ENCODE measurements around the gene TMPRSS7.
A peak's percentile ranks its signal among the peaks of the same experiment; 100 is the strongest.

Gene TMPRSS7

DNA sequence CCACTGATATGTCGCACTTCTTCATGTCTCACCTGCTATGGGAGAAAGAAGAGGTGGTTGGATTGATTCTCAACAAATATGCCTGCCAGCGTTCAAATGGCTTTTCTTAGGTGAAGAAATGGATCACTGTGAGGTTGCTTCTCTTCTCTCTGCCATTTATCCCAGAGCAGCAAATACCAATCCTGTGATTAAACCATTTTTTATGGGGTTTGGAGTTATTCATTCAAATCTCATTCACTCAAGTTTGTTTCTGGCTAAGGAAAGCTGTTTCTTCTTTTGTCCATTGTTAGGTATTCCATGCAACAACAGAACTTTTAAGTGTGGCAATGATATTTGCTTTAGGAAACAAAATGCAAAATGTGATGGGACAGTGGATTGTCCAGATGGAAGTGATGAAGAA, 39.5 kb downstream of the TMPRSS7 start:
- DNase-seq: no peak

DNA sequence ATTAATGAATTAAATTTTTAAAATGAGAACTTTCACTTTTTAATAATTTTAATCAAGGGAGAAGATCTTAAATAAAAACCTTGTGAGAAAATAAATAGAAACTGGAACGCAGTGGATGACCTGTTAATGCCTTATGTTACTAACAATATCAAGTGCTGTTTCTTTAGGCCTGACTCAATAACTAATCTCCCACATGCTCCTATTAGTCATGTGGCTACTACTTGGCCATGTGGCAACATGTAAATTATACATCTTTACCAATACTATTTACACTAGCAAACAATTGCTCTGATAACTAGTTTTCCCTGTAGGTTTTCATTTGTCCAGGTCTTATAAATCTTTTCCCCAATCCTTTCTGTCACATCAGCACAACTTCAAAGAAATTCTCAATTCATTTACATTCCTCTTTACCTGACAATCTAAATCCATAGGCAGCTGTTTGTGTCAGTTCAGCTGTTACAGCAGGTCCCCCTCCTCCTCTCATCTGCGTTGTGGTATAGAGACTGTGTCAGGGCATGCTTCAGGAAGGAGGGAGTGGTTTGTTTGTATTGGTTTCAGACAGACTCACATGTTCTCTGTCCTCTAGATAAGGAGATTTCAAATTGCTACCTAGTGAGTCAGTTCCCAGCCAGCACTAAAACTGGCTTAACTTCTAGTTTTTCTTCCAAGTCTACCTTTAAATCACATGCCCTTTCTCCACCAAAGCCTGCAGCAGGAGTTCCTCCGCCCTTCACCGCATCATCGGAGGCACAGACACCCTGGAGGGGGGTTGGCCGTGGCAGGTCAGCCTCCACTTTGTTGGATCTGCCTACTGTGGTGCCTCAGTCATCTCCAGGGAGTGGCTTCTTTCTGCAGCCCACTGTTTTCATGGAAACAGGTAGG, 40.3 kb downstream of the TMPRSS7 start:
- peak; percentile 63 for DNase-seq

DNA sequence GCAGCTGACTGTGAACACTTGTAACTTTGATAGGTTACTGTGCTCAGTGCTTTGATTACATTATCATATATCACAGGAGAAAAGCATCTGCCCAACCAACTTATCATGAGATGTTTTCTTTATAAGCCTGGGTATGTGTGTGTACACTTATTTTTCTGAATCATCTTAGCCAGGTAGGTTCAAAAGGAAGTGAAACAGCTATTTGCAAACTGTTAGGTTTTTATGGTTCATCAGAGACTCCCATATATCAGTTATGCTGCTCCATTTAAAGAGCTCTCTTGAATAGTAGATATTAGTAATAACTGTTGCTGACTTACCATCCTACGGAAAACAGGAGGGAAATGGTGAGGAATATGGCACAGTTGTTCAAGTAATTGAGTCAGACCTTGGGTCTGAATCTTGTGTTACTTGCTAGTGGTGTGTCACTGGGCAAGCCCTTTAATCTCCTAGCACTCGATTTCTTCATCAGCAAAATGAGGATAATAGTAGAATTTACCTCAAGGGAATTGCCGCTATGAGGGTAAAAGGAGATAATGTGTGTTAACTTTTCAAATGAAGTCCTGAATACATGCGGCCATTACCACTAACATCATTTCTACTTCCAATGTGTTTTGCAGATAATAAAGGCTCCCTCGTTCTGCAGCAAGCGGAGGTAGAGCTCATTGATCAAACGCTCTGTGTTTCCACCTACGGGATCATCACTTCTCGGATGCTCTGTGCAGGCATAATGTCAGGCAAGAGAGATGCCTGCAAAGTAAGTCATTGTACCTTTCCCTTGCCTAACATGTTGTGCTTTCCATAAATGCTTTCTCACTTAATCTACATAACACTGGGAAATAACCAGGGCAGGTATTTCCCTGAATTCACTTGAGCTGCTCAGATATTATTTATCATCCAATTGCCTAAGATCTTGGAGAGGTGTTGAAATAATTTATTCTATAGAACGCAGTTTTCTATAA, 43.9 kb downstream of the TMPRSS7 start:
- no peak for DNase-seq

DNA sequence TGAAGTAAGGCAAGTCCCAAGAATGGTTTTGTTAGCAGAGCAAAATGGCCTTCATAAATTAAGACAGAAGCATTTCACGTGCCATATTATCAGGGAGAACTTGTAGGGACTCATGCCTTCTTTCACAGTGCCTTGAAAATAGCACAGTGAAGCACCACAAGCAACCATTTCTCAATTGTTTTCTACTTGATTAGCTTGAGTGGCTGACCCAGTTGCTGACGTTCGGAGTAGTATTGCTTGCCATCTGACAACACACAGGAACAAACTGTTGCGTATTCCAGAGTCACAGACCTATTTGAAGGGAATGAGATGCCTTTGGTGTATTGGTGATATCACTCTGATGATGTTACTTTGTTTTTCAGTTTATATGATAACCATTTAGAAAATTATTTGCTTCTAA, 48.7 kb downstream of the TMPRSS7 start:
- no peak for DNase-seq

- no peak for DNase-seq
Measured at GRCh38 chr3:112084980-112085705, 50.6 kb downstream of the TMPRSS7 start.

GRCh38 chr3:112085735-112086075, 51.2 kb downstream of the TMPRSS7 start:
- DNase-seq: no peak

DNA sequence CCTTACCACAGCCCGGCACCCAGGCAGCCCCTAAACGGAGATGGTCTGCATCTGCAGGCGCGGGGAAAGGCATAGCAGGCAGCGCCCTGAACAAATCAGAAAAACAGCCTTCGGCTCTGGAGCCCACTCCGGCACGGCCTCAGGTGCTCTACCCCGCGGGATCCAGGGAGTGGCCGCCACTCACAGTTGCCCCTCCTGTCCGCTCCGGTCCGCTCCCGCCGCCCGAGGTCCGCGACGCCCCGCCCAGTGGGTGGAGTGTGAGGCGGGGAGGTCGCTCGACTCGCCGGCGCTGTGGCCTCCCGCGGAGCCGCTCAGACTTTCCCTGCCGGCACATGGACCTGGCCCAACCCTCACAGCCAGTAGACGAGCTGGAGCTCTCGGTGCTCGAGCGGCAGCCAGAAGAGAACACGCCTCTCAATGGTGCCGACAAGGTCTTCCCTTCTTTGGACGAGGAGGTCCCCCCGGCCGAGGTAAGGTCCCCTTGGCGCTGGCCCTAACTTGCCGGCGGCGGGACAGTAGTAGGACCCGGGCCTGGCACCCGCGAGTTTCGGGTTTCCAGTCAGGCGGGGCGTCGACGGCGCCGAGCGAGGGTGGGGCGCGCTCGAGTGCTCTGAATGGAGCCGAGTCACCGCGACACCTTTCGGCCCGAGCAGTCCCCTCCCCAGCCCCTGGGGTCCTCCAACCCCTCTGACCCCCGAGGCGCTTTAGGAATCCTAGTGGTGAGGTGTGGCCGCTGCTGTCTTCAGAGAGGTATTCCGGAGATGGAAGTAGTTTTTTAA, 51.7 kb downstream of the TMPRSS7 start, which contains the start of gene C3orf52:
C3orf52 (plus strand) TSS at position 314 of the 779 bp plus-strand sequence; CDS start at position 333, 19 bp downstream.
- peak; percentile 85 for DNase-seq

DNA sequence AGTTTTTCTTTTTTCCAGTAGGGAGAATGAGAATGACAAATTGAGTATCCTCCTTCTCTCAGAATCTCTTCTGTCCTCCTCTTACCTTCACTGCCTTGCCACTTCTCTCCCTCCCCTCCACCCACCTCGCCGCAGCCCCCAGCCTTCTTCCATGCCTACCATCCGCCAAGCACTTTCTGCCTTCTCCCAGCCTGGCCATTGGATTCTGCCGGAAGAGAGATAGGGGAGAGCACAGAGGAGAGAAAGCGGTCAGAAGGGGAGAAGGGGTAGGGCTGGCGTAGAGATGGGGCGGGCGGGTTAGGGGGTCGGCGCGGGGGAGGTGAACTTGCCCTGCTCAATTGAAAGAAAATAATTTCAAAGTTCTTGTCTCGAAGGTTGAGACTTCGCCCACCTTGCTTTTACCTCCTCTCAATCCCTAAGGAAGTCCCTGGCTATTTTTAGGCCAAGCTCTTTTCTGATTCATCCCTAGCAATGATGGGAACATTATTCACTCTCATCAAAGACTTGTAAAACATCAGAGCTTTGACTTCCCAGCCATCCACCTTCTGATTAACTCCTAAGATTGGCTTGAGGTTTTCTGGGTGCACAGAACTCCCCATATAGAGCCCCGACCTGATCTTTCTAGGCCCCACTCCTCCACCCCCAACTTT, 52.5 kb downstream of the TMPRSS7 start:
- DNase-seq: no peak

GRCh38 chr3:112087746-112088145, 53.2 kb downstream of the TMPRSS7 start:
- no peak for DNase-seq

DNA sequence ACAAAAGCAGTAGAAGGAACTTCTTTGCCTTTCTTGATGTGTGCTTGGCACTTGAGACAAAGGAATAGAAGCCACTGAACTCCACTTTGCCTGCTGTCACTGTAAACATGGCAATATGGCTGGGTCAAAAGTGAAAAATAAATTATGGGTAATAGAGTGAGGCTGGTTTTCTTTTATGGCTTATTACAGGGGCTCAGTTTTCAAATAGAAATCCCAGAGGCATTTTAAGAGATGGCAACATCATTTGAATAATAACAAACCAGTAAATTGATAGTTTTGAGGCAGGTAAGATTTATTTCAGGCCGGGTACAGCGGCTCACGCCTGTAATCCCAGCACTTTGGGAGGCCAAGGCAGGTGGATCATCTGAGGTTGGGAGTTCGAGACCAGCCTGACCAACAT, 54.4 kb downstream of the TMPRSS7 start:
- no peak for DNase-seq

DNA sequence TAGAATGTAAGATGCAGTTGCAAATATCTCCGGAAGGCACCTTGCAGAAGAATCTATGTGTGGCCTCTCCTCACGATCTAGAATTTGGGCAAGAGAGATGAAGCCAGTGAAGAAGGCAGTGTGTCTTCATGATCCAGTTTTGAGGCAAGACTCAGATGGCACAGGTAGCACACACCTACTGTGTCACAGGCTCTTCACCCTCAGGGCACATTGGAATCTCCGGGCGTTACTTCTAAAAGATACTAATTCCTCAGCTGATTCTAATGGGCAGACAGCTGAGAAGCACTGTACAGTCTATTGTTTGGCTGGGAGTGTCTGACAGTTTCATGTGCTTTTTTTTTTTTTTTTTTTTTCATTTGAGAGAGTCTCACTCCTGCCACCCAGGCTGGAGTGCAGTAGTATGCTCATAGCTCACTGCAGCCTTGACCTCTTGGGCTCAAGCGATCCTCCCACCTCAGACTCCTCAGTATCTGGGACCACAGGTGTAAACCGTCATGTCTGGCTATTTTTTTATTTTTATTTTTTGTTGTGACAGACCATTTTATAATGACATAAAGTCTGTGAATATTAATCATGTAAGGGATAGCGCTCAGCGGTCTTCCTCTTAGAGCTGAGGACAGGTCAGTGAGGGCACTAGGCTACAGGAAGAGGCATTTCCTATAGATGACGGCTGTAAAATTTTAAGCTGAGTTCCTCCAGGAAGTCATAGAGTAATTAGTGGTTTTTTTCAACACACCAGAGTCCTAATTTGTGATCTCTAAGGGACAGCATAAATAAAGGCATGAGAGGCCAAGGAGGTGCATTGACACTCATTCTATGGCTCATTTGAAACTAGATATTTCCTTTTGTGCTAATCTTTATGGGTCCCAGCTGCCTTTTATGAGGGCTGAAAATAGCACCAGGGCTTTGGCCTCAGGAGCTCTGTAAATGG, 55.7 kb downstream of the TMPRSS7 start:
- DNase-seq: no peak

DNA sequence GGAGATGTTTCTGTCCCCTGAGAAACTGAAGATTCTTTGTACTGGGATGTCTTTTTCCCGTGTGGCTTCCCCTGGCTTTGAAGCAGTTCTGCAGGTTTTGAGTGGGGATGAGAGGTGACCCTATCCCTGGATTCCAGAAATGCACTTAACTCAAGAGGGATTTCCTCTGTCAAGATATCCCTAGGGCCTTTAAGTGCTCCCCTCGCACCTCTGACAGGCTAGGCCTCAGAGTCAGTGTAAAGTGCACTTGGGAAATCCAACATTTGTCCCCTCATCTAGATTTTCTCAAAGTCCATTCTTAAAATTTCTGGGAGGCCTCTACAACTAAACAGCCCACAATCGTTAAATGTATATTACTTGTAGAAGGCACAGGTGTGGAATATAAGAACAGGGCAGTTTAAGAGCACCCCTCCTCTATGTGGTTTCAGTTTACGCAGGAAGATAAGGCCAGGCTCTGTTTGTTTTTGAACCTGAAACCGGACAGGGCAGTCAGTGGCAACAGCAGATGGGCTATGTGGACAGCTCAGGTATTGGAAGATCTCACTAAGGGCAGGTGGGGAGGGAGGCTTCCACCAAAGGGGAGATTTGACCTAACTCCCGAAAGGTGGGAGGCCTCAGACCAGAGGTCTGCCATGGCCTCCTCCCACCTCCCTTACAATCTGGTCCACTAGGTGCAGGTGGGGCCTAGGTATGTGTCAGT, 56.5 kb downstream of the TMPRSS7 start:
- DNase-seq: no peak

DNA sequence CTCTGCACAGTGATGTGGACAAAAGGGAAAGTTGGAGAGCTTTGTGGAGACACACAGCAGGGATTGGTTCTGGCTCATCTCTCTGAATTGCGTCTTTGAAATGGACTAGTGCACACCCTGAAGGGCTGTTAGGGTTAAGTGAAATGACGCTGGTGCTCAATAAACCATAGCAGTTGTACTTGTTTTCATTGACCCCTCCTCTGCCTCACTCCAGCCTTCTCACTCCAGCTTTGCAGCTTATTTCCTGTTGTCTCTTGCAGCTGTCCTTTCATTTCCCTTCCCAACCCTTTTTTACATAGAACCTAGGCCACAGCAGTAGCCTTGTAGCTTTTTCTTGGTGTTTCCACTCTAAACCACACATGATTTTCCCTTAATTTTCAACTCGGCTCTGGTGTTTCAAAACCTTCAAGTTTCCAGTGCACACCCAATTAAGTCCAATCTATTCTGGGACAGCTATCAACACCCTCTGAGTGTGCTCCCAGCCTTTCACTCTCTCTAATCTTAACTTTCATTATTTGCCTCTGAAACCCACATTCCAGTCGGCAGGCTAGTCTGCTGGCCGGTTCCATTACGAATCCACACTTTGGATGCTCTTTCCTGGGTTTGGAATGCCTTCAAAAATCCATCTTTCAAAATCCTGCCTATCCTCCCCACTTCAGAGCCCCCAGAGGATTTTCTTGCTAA, 58.1 kb downstream of the TMPRSS7 start:
- DNase-seq: no peak

DNA sequence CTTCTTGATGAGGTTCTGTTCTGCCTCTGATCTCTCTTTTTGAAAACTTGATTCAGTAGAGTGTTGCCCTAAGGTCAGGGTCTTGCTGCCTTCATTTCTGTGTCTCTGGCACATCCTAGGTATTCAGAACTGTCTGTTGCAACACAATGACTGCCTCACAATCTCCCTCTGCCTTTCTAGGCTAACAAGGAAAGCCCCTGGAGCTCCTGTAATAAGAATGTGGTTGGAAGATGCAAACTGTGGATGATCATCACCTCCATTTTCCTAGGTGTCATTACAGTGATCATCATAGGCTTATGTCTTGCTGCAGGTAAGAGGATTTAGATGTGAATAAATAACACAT, 58.6 kb downstream of the TMPRSS7 start:
- no peak for DNase-seq

- DNase-seq: no peak
Measured at GRCh38 chr3:112095731-112096130, 61.2 kb downstream of the TMPRSS7 start.

- DNase-seq: no peak
Measured at GRCh38 chr3:112096176-112096575, 61.6 kb downstream of the TMPRSS7 start.

DNA sequence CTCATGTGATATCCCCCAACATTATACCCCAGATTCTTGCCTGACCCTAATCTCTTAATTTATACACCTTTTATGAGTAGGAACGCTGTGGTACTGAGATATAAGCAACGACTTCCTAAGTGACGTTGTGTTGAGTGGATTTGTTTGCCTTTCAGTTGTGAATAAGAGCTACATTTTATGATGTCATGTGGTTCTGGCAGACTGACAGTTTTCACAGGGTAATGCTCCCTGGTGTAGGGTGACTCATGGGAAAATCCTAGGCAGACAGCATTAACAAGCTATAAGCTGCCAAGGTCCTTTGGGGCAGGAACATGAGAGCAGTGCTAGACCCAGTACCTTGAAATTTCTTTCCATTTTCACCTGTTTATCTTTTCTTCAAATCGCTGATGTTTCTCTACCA, 62.8 kb downstream of the TMPRSS7 start:
- no peak for DNase-seq

DNA sequence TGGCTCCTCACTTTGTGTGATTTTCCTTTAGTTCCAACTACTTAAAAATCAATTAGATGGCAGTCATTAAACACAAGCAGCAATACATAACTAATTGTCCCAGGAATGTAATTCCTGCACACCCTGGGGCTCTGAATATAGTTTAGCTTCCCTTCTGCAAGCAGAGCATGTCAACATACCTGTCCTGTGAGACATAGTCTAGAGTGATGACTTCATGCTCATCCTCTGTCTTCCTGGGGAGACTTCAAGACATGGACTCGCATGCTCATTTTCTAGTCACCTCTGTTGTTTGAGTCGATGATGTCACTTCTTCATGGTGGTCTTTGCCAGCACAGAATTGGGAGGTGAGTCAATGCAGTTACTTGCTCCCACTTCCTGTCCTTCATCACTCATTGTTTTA, 67.4 kb downstream of the TMPRSS7 start:
- DNase-seq: no peak

- no peak for DNase-seq
Measured at GRCh38 chr3:112104774-112105173, 70.2 kb downstream of the TMPRSS7 start.

Data from activated effector memory CD4-positive, alpha-beta T cell treated with anti-CD3 and anti-CD28 coated beads, Interleukin-2, amount 50 U/mL, for 16 hours (primary cell).